ENCODE measurements around the gene MAML1.
A peak's percentile ranks its signal among the peaks of the same experiment; 100 is the strongest.
"Not testable (repeated sequence)": the region's sequence is repeated elsewhere in the genome, so short reads cannot be mapped to it uniquely, and the experiment has no call there.

The MAML1 gene

DNA sequence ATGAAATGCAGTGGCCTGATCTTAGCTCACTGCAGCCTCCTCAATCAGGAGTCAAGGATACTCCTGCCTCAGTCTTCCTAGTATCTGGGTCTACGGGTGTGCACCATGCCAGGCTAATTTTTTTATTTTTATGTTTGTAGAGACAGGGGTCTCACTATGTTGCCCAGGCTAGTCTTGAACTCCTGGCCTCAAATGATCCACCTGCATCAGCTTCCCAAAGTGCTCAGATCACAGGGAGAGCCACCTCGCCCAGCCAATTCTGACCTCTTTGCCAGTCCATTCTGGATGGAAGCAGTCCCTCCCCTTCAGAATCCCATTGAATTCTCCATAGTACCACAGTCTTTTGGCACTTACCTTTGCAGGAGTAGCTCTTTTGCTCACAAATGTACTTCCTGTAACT is 35.5 kb upstream of the MAML1 start:
- TF ChIP-seq CTCF (conservative IDR thresholded peaks at IDR 0.05; ENCODE audit: low read depth, low read length): no peak
- H3K36me3 ChIP-seq (ENCODE audit: insufficient read depth): no peaks in the 10 kb centered on the region; the same call in 1 of the 2 replicates
- H3K79me2 ChIP-seq (ENCODE audit: insufficient read depth, low read depth): peaks cover 33% of the 10 kb centered on the region
- H4K20me1 ChIP-seq (ENCODE audit: insufficient read depth): no peaks in the 10 kb centered on the region
- peaks cover 11% of the 10 kb centered on the region for H3K4me1 ChIP-seq (ENCODE audit: low read depth, poor library complexity, severe bottlenecking)
- no peak overlapping the region for H2AFZ ChIP-seq (ENCODE audit: low read depth)
- H3K9ac ChIP-seq: no peak overlapping the region
- H3K27ac ChIP-seq: peak overlapping the region; percentile 99; the same call in 1 of the 2 replicates
- H3K4me2 ChIP-seq: 0 out of 2 replicates have a peak overlapping the region, but pooled peaks have one; percentile 87
- no peak overlapping the region for H3K4me3 ChIP-seq (IDR thresholded peaks at IDR 0.05; ENCODE audit: insufficient read depth, low read depth, low read length)
- no peaks in the 10 kb centered on the region for H3K27me3 ChIP-seq (ENCODE audit: insufficient read depth, low read depth)

GRCh38 chr5:179697543-179697942 is 35.1 kb upstream of the MAML1 start:
- H3K4me2 ChIP-seq: peak overlapping the region; percentile 87; the same call in 1 of the 2 replicates
- H2AFZ ChIP-seq (ENCODE audit: low read depth): peak overlapping the region; percentile 61
- not testable (repeated sequence) for H3K4me3 ChIP-seq (IDR thresholded peaks at IDR 0.05; ENCODE audit: insufficient read depth, low read depth, low read length); H4K20me1 ChIP-seq (ENCODE audit: insufficient read depth); H3K36me3 ChIP-seq (ENCODE audit: insufficient read depth); H3K27me3 ChIP-seq (ENCODE audit: insufficient read depth, low read depth)
- H3K9ac ChIP-seq: peak overlapping the region; percentile 99
- peak overlapping the region; percentile 99 for H3K27ac ChIP-seq
- peaks cover 11% of the 10 kb centered on the region for H3K4me1 ChIP-seq (ENCODE audit: low read depth, poor library complexity, severe bottlenecking)
- peaks cover 38% of the 10 kb centered on the region for H3K79me2 ChIP-seq (ENCODE audit: insufficient read depth, low read depth)

- Histone ChIP-seq H3K4me1 (ENCODE audit: low read depth, poor library complexity, severe bottlenecking) (peaks cover 11% of the 10 kb centered on the region), H3K79me2 (ENCODE audit: insufficient read depth, low read depth) (peaks cover 45% of the 10 kb centered on the region), H3K4me3 (IDR thresholded peaks at IDR 0.05; ENCODE audit: insufficient read depth, low read depth, low read length) (no peak overlapping the region), H3K9ac (peak overlapping the region; percentile 99), H3K27me3 (ENCODE audit: insufficient read depth, low read depth) (no peaks in the 10 kb centered on the region), H3K4me2 (peak overlapping the region; percentile 87), H3K36me3 (ENCODE audit: insufficient read depth) (no peaks in the 10 kb centered on the region; the same call in 1 of the 2 replicates), H3K27ac (peak overlapping the region; percentile 99), H4K20me1 (ENCODE audit: insufficient read depth) (no peaks in the 10 kb centered on the region), H2AFZ (ENCODE audit: low read depth) (peak overlapping the region; percentile 61)
- no peak for TF ChIP-seq CTCF (conservative IDR thresholded peaks at IDR 0.05; ENCODE audit: low read depth, low read length)
Observed at GRCh38 chr5:179697993-179698934, 34.4 kb upstream of the MAML1 start.

- H3K9ac ChIP-seq: peak within 1 kb of the TSS; percentile 99
- no peak for TF ChIP-seq CTCF (conservative IDR thresholded peaks at IDR 0.05; ENCODE audit: low read depth, low read length)
- H3K4me3 ChIP-seq (IDR thresholded peaks at IDR 0.05; ENCODE audit: insufficient read depth, low read depth, low read length): no peak within 1 kb of the TSS
- H3K4me2 ChIP-seq: peak within 1 kb of the TSS; percentile 87
- peak within 1 kb of the TSS; percentile 99 for H3K27ac ChIP-seq
- H3K4me1 ChIP-seq (ENCODE audit: low read depth, poor library complexity, severe bottlenecking): peaks cover 11% of the 10 kb centered on the region
- H2AFZ ChIP-seq (ENCODE audit: low read depth): peak within 1 kb of the TSS; percentile 61
- peaks cover 53% of the 10 kb centered on the region for H3K79me2 ChIP-seq (ENCODE audit: insufficient read depth, low read depth)
- H3K36me3 ChIP-seq (ENCODE audit: insufficient read depth): no peaks in the 10 kb centered on the region; the same call in 1 of the 2 replicates
- no peaks in the 10 kb centered on the region for H3K27me3 ChIP-seq (ENCODE audit: insufficient read depth, low read depth)
- H4K20me1 ChIP-seq (ENCODE audit: insufficient read depth): no peaks in the 10 kb centered on the region
Observed at GRCh38 chr5:179698935-179699615, 33.5 kb upstream of the MAML1 start, which contains the start of gene CANX. TSS of gene CANX (plus strand) at chr5:179698967. CDS start at chr5:179705682, 6,715 bp downstream.
